WI38 (cell line): Measurements from ENCODE around the gene KATNBL1.
"Not testable (repeated sequence)": the region's sequence is repeated elsewhere in the genome, so short reads cannot be mapped to it uniquely, and the experiment has no call there.

Experiments used
- H3K4me3 ChIP-seq: 2 replicates; pipeline ENCODE4 v1.5.1; 2011; ENCODE audit warnings: low read depth, mild to moderate bottlenecking, control low read depth, low read length
- TF ChIP-seq, protein P1 (sequence below): IDR thresholded peaks from 2 replicates; pipeline ENCODE4 v1.5.1; 2012; ENCODE audit warnings: low read depth, mild to moderate bottlenecking, control low read depth, low read length

Gene KATNBL1

DNA sequence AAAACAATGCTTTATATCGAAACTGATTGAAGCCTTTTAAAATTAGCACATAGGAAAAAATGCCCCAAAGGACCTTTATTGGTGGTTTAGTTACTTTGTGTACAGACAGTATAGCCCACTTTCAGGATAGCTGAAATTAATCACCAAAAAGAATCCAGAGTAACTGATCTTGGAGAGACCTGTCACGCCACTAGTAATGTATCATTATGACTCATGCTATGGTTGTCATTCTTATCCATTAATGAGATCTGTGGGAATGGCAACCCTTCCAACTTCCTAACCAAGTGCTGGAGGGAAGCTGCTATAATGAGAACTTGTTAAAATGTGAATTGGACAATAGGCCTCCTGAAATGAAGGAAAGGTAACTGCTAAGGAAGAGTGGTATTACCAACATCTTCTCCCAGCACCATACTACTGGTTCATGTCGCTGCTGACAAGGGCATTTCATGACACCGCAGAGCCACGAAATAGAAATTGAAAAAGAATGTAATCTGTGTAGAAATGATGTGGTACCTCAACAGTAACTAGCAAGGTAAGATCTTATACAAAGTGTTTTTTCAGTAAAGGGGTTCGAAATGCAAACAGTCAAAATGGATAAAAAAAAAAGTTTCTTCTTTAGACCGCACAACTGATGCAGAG, 7.8 kb upstream of the KATNBL1 start:
- TF ChIP-seq, protein P1, sequence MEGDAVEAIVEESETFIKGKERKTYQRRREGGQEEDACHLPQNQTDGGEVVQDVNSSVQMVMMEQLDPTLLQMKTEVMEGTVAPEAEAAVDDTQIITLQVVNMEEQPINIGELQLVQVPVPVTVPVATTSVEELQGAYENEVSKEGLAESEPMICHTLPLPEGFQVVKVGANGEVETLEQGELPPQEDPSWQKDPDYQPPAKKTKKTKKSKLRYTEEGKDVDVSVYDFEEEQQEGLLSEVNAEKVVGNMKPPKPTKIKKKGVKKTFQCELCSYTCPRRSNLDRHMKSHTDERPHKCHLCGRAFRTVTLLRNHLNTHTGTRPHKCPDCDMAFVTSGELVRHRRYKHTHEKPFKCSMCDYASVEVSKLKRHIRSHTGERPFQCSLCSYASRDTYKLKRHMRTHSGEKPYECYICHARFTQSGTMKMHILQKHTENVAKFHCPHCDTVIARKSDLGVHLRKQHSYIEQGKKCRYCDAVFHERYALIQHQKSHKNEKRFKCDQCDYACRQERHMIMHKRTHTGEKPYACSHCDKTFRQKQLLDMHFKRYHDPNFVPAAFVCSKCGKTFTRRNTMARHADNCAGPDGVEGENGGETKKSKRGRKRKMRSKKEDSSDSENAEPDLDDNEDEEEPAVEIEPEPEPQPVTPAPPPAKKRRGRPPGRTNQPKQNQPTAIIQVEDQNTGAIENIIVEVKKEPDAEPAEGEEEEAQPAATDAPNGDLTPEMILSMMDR: no peak
- H3K4me3 ChIP-seq: no peak overlapping the region

DNA sequence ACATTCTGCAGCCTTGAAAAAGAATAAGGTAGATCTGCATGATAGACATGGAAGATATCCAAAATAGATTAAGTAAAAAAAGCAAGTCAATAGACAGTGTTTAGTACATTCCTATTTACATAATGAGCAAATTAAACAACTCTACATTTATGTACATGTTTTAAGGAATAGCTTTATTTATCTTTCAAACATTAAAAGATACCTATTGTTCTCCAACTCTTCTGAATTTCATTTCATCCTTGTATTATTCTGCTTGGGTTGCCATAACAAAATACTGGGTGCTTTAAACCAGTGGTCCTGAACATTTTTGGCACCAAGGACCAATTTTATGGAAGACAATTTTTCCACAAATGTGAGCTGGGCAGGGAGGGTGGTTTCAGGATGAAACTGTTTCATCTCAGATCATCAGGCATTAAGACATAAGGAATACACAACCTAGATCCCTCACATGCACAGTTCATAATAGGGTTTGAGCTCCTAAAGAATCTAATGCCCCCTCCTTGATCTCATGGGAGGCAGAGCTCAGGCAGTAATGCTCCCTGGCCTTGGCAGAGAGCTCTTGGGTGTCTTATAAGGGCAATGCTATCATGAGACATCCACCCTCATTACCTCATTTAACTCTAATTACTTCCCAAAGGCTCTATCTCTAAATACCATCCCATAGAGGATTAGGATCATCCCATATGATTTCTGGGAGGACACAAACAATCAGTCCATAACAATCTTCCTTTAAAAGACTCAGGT, 6.8 kb upstream of the KATNBL1 start:
- H3K4me3 ChIP-seq: no peak overlapping the region
- TF ChIP-seq, protein P1: no peak

DNA sequence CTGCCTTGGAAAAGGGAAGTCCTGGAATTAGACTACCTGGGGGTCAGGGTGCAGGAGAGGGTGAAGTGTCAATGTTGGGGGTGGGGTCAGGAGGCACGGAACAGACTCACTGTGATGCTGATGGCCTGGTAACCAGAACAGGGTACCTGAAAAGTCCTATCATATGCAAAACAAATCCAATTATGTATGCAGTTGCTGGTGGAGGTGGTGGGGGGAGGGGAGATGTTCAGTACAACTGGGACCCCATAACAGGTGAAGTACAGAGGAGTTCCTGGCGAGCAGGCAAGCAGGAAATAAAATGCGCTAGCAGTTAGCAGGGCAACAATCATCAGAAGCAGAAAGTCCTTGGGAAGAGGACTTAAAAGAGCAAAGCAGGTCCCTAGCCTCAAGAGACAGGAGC, 4.2 kb upstream of the KATNBL1 start:
- TF ChIP-seq, protein P1: no peak
- no peak overlapping the region for H3K4me3 ChIP-seq

DNA sequence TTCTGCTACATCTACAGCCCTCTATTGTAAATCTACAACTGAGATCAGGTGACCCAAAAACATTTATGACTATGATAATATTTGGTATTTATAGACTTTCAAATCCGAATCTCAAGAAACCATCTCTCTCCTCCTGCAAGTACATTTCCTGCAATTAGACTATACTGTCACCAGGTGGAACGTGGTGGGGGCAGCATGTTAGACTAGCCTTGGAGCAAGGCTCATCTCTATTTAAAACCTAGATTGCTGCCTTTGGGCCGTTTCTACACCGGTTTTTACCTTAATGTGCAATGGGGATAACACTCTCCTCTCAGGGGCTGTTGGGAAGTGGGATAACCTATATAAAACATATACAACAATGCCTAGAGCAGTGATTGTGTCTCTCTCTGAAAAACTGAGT, 3.8 kb upstream of the KATNBL1 start:
- H3K4me3 ChIP-seq: no peak overlapping the region
- TF ChIP-seq, protein P1: no peak

DNA sequence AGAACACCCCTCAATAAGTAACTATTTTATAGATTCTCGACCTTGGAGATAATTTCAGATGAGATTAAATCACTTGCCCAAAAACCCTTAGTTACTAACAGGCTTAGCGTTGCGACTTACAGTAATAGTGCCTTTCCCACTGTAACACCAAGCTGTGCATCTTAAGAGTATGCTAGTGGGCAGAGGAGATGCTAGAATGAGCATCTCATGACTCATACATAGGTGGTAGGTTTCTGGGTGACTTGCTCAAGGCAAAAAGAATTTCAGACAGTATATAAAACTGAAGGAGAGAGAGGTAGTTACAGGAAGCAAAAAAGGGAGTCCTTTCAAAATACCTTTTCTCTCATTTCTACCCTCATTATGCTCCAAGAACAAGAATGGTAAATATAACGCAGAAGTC, 3.9 kb downstream of the KATNBL1 start:
- TF ChIP-seq, protein P1: no peak
- no peak overlapping the region for H3K4me3 ChIP-seq

DNA sequence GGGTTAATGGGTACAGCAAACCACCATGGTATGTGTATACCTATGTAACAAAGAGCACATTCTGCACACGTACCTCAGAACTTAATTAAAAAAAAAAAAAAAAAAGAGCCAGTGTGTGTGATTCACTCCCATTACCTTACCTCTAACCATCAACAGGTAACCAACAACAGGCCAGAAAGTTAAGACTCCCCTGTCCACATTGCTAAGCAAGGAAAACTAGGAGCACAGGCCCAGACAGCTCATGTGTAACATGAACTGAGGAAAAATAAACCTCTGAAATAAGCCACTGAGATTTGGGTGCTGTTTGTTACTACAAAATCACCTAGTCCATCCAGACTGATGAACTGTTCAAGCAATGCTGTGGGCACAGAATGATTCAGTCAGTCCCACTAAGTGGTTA, 6.0 kb downstream of the KATNBL1 start:
- H3K4me3 ChIP-seq: no peak overlapping the region
- TF ChIP-seq, protein P1: no peak

DNA sequence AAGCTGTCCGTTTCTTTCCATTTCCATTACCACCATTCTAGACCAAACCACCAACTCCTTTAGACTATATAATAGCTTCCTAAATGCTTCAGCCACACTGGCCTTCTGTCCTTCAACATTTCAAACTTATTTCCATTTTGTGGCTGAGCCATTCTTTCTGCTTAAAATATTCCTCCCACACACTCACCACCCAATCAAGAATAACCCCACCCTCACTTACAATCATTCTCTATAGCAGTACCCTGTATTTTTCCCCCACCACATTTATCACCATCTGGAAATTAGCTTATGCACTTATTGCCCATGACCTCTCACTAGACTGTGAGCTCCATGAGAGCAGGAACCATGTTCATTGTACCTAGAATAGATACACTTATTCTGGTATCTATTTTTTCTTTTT, 6.6 kb downstream of the KATNBL1 start:
- TF ChIP-seq, protein P1: no peak
- H3K4me3 ChIP-seq: no peak overlapping the region

DNA sequence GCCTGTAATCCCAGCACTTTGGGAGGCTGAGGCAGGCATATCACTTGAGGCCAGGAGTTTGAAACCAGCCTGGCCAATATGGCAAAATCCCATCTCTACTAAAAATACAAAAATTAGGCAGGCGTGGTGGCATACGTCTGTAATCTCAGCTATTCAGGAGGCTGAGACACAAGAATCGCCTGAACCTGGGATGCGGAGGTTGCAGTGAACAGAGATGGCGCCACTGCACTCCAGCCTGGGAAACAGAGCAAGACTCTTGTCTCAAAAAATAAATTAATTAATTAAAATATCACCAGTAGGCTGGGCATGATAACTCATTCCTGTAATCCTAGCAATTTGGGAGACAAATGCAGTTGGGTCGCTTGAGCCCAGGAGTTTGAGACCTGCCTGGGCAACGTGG, 16.6 kb downstream of the KATNBL1 start:
- not testable (repeated sequence) for H3K4me3 ChIP-seq
